ENCODE measurements around the gene P3H1.
"Not testable (repeated sequence)": the region's sequence is repeated elsewhere in the genome, so short reads cannot be mapped to it uniquely, and the experiment has no call there.

P3H1 gene

GRCh38 chr1:42723511-42723910 lies 43.3 kb downstream of the P3H1 start:
- no peak for DNase-seq

- not testable (repeated sequence) for DNase-seq
Measured at GRCh38 chr1:42722403-42722802, 44.4 kb downstream of the P3H1 start.

- DNase-seq = no peak
Measured at GRCh38 chr1:42721926-42722325, 44.9 kb downstream of the P3H1 start.

- no peak for DNase-seq
Measured at GRCh38 chr1:42720868-42721267, 46.0 kb downstream of the P3H1 start.

DNA sequence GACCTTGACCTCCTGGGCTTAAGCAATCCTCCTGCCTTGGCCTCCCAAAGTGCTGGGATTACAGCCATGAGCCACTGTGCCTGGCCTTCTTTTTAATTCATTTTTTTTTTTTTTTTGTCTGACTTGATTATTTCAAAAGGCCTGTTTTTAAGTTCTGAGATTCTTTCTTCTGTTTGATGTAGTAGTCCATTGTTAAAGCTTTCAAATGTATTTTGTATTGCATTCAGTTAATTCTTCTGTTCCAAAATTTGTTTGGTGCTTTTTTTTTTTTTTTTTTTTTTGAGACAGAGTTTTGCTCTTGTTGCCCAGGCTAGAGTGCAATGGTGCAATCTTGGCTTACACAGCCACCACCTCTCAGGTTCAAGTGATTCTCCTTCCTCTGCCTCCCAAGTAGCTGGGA lies 52.4 kb downstream of the P3H1 start:
- not testable (repeated sequence) for DNase-seq

DNA sequence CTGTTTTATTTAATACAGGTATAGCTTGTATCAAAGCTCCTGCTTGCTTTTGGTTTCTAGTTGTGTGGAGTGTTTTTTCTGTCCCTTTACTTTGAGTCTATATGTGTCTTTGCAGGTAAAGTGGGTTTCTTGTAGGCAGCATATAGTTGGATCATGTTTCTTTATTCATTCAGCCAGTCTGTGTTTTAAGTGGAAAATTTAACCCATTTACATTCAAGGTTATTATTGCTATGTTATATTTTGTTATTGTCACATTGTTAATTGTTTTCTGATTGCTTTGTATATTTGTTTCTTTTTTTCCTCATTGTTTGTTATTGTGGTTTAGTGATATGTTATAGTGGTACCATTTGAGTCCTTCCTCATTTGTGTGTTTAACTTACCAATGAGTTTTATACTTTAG lies 53.5 kb downstream of the P3H1 start:
- DNase-seq = no peak

DNA sequence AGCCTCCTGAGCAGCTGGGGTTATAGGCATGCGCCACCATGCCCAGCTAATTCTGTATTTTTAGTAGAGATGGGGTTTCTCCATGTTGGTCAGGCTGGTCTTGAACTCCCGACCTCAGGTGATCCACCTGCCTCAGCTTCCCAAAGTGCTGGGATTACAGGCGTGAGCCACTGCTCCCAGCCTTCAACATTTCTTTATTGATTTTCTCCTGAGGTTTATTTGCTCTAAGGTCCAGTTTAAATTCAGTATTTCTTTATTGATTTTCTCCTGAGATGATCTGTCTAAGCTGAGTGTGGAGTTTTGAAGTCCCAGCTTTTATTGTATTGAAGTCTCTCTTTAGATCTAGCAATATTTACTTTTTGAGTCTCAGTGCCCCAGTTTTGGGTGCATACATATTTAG lies 54.0 kb downstream of the P3H1 start:
- not testable (repeated sequence) for DNase-seq

- no peak for DNase-seq
Measured at GRCh38 chr1:42703888-42704464, 62.9 kb downstream of the P3H1 start.

- no peak for DNase-seq
Measured at GRCh38 chr1:42700006-42700405, 66.8 kb downstream of the P3H1 start.

DNA sequence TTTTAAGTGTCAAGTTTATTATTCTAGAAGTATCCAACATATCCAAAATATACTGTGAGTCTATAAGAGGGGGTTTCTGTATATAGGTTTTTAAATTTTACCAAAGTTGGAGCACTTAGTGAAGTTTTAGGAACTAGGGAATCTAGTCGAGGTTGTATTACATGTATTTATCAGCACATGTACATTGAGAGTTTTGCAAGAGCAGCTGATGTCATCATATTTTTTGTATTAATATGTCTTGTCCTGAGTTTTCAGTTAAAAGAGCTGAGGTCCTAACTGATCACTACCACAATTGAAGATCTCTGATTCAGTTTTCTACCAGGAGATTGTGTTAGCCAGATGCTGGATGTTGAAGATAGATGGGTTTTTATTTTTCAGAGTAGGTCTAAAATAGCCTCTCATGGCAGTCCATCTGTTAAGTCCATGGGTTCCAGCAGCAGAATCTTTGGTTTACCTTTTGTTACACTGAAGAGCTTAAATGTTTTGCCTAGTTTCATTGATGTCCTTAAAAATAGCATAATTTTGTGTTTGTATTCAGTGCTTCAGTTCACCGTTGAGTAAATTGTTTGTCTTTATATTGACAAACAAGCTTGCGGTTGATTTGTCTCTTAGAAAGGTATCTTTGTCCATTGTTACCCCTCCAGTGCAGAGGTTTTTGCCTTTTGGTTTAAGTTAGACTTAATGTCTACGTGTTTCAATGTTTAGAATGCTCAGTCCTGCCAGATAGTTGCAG lies 68.6 kb downstream of the P3H1 start:
- DNase-seq = no peak
